HepG2 (cell line): ENCODE results near the gene MBTD1. TPM values are rescaled to one million over a fixed set of nuclear protein-coding genes. Genes with fewer than 3 reads are reported as not detected.

Experiments used
- BRD4 ChIP-seq: sonication (generic); formaldehyde crosslinking; IDR thresholded peaks from 2 replicates; pipeline ENCODE4 v1.4.0; 2020; ENCODE audit warnings: missing genetic modification reagents
- KLF6 ChIP-seq: IDR thresholded peaks from 2 replicates; pipeline ENCODE4 v1.8.0; 2016; ENCODE audit warnings: missing biosample characterization, missing genetic modification reagents
- KMT2A ChIP-seq: sonication (generic); formaldehyde crosslinking; IDR thresholded peaks from 2 replicates; pipeline ENCODE4 v1.4.0; 2020; ENCODE audit warnings: missing genetic modification reagents
- MED1 ChIP-seq: sonication (generic); formaldehyde crosslinking; IDR thresholded peaks from 2 replicates; pipeline ENCODE4 v1.4.0; 2020; ENCODE audit warnings: missing genetic modification reagents
- MED8 ChIP-seq: sonication (generic); formaldehyde crosslinking; IDR thresholded peaks from 2 replicates; pipeline ENCODE4 v1.8.1; 2023; ENCODE audit warnings: mild to moderate bottlenecking, missing genetic modification reagents; ENCODE audit not compliant: insufficient replicate concordance
- POLR2G ChIP-seq: fragments of 200-400 bp; formaldehyde crosslinking; IDR thresholded peaks from 2 replicates; pipeline ENCODE4 v1.6.1; 2018; ENCODE audit warnings: mild to moderate bottlenecking, low read depth, low read length, moderate library complexity
- PRDM15 ChIP-seq: sonication (generic); formaldehyde crosslinking; IDR thresholded peaks from 2 replicates; pipeline ENCODE4 v1.4.0; 2020; ENCODE audit warnings: missing genetic modification reagents
- SKIL ChIP-seq: sonication (generic); formaldehyde crosslinking; IDR thresholded peaks from 2 replicates; pipeline ENCODE4 v1.8.0; 2022; ENCODE audit warnings: missing genetic modification reagents, mild to moderate bottlenecking, moderate library complexity, borderline replicate concordance
- SRSF9 ChIP-seq: fragments of 200-400 bp; formaldehyde crosslinking; IDR thresholded peaks from 2 replicates; pipeline ENCODE4 v1.6.1; 2018; ENCODE audit warnings: borderline replicate concordance, mild to moderate bottlenecking, low read depth, low read length; ENCODE audit not compliant: insufficient read depth, poor library complexity, severe bottlenecking
- XRCC5 ChIP-seq: fragments of 200-400 bp; formaldehyde crosslinking; optimal IDR thresholded peaks from 2 replicates; pipeline ENCODE3; 2017; ENCODE audit warnings: mild to moderate bottlenecking, low read length
- ZNF17 ChIP-seq: sonication (generic); formaldehyde crosslinking; IDR thresholded peaks from 2 replicates; pipeline ENCODE4 v1.5.0; 2020; ENCODE audit warnings: mild to moderate bottlenecking, missing genetic modification reagents
- ZNF430 ChIP-seq: sonication (generic); formaldehyde crosslinking; IDR thresholded peaks from 2 replicates; pipeline ENCODE4 v1.9.0; 2021; ENCODE audit warnings: mild to moderate bottlenecking, missing genetic modification reagents
- ZNF691 ChIP-seq: sonication (generic); formaldehyde crosslinking; IDR thresholded peaks from 2 replicates; pipeline ENCODE4 v1.4.0; 2020; ENCODE audit warnings: missing genetic modification reagents, low read depth, mild to moderate bottlenecking, borderline replicate concordance
- ZNF839 ChIP-seq: sonication (generic); formaldehyde crosslinking; IDR thresholded peaks from 2 replicates; pipeline ENCODE4 v1.4.0; 2020; ENCODE audit warnings: missing genetic modification reagents, mild to moderate bottlenecking, borderline replicate concordance
- ZSCAN29 ChIP-seq: sonication (generic); formaldehyde crosslinking; conservative IDR thresholded peaks from 2 replicates; pipeline ENCODE4 v1.4.0; 2020; ENCODE audit warnings: mild to moderate bottlenecking, missing genetic modification reagents
- ZSCAN9 ChIP-seq: IDR thresholded peaks from 2 replicates; pipeline ENCODE4 v1.6.1; 2016; ENCODE audit warnings: borderline replicate concordance
- polyA plus RNA-seq, 8 experiments: library from polyadenylated mRNA; depleted of rRNA in 3 of 8; stranded (reverse) in 7 of 8; unstranded in 1 of 8; fragments of >200 nt; fragmentation: Illumina TruSeq in 4 of 8; extraction: Trizol in 4 of 8; gene quantifications; 2 replicates each; pipeline versions ENCODE4 v1.2.1 to v1.2.3, GENCODE V29; 2011 to 2016; ENCODE audit warnings: low read depth in 4 of 8, missing spikeins in 1 of 8, mixed read lengths in 1 of 8; ENCODE audit not compliant: insufficient read depth in 1 of 8
- total RNA-seq, 5 experiments: library from RNA; depleted of rRNA; stranded (reverse); fragments of >200 nt; fragmentation: Illumina TruSeq; extraction: Trizol; gene quantifications; 2 replicates each; pipeline ENCODE4 v1.2.3, GENCODE V29; 2016; ENCODE audit warnings: low read depth in 1 of 5
- TF ChIP-seq, protein P1 (sequence below): IDR thresholded peaks from 2 replicates; pipeline ENCODE4 v1.6.1; 2016; ENCODE audit warnings: low read depth, missing genetic modification reagents, missing compliant biosample characterization

The MBTD1 gene
- total and polyA plus RNA-seq, 2 of the 13 experiments (the other 11 are each of a cell fraction or from before 2014, with no cell fraction given) = 20.9 TPM

DNA sequence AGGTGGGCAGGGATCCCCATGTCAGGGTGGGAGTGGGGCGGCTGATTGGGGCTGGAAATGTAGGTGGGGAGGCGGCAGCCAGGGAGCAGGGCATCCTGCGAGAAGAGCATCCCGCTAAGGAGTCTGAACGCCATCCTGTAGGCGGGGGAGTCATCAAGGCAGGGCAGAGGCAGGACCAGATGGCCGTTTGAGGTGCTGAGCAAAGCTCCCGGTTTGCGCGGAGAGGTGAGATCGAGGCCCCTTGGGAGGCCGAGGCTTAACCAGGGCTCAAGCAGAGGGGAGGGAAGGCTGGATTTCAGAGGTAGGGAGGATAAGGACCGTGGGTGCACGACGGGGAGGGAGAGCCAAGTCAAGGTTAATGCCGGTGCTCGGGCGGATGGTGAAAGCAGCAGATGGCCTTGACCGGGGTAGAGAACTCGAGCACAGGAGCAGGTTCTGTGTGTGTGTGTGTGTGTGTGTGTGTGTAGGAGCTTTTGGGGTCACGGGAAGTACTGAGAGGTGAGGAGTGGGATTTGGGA lies 94.1 kb downstream of the MBTD1 start (continued):
- TF ChIP-seq PRDM15 (CRISPR knock-in tag) = no peak; the same call in 1 of the 2 replicates
- TF ChIP-seq SRSF9 = no peak
- no peak for TF ChIP-seq ZNF839 (CRISPR knock-in tag)
- TF ChIP-seq BRD4 (CRISPR knock-in tag) = 0 out of 2 replicates have a peak, but pooled peaks have one; percentile 15
- peak; percentile 65; the same call in 1 of the 2 replicates for TF ChIP-seq SKIL
- no peak for TF ChIP-seq MED8
- TF ChIP-seq ZNF17 = no peak
- no peak; the same call in 1 of the 2 replicates for TF ChIP-seq ZNF691 (CRISPR knock-in tag)
- TF ChIP-seq POLR2G = no peak; the same call in 1 of the 2 replicates
- TF ChIP-seq MED1 (CRISPR knock-in tag) = no peak
- peak; percentile 83; the same call in 1 of the 2 replicates for TF ChIP-seq ZNF430 (CRISPR knock-in tag)
- TF ChIP-seq KLF6 (CRISPR knock-in tag) = no peak
- TF ChIP-seq KMT2A (CRISPR knock-in tag) = no peak; the same call in 1 of the 2 replicates
- TF ChIP-seq XRCC5 = no peak
- TF ChIP-seq, protein P1, sequence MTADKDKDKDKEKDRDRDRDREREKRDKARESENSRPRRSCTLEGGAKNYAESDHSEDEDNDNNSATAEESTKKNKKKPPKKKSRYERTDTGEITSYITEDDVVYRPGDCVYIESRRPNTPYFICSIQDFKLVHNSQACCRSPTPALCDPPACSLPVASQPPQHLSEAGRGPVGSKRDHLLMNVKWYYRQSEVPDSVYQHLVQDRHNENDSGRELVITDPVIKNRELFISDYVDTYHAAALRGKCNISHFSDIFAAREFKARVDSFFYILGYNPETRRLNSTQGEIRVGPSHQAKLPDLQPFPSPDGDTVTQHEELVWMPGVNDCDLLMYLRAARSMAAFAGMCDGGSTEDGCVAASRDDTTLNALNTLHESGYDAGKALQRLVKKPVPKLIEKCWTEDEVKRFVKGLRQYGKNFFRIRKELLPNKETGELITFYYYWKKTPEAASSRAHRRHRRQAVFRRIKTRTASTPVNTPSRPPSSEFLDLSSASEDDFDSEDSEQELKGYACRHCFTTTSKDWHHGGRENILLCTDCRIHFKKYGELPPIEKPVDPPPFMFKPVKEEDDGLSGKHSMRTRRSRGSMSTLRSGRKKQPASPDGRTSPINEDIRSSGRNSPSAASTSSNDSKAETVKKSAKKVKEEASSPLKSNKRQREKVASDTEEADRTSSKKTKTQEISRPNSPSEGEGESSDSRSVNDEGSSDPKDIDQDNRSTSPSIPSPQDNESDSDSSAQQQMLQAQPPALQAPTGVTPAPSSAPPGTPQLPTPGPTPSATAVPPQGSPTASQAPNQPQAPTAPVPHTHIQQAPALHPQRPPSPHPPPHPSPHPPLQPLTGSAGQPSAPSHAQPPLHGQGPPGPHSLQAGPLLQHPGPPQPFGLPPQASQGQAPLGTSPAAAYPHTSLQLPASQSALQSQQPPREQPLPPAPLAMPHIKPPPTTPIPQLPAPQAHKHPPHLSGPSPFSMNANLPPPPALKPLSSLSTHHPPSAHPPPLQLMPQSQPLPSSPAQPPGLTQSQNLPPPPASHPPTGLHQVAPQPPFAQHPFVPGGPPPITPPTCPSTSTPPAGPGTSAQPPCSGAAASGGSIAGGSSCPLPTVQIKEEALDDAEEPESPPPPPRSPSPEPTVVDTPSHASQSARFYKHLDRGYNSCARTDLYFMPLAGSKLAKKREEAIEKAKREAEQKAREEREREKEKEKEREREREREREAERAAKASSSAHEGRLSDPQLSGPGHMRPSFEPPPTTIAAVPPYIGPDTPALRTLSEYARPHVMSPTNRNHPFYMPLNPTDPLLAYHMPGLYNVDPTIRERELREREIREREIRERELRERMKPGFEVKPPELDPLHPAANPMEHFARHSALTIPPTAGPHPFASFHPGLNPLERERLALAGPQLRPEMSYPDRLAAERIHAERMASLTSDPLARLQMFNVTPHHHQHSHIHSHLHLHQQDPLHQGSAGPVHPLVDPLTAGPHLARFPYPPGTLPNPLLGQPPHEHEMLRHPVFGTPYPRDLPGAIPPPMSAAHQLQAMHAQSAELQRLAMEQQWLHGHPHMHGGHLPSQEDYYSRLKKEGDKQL = 0 out of 2 replicates have a peak, but pooled peaks have one; percentile 12
- TF ChIP-seq ZSCAN29 (CRISPR knock-in tag) = no peak
- TF ChIP-seq ZSCAN9 (CRISPR knock-in tag) = no peak
